CD4-positive, alpha-beta T cell treated with Interleukin-6 for 4 hours (primary cell): Measurements from ENCODE around the gene AUTS2.

Experiments used
- DNase-seq: peaks from one replicate; pipeline ENCODE4 v3.0.0-alpha.2; 2020; ENCODE audit warnings: mixed read lengths

Gene AUTS2

DNA sequence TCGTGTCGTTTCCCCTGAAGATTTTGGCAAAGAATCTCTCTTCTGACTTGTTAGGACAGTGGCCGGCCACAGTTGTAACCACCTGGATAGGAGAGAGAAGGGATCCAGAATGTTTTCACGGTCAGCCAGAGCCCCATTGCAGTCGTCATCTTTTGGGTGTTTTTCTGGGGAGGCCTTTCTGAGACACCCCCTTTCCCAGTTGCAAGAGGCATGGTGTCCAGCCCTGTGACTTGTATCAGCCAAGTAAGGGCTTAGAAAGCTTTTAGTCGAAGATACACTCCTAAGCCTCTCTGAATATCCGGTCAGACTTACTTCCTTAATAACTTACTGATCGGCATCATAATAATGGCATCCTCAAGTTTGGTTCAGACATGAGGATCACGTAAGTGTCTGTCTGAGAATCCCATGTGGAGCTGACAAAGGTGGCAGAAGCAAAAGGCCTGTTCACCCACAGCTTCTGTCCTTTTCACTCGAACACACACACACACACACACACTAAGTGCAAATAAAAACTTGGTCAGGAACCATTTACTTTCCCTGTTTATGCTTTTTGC lies 1098.0 kb downstream of the AUTS2 start:
- DNase-seq = no peak

DNA sequence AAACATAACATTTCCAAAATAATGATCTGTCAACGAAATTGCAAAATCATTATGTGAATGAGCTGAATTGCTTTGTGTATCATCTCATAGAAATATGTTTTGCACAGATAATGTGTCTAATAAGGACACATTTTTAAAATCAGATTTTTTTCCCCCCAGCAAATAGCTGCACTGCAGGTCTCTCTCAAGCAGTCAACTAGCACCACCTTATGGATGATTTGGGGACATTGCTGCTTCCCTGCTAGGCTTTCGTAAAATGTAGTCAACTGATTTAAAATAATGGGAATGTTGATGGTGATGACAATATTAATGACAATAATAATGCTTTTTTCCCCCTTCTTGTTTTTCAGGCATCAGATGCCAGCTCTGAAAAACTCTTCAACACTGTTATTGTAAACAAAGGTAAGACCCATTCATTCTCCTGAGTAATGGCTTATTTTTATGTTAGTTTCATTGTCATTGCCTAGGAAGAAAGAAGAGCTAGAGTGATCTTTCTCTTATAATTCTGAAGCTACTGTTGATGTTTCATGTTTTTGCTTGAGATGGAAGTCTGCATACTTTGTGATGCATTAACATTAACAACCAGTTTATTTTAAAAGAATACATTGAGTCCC lies 1100.1 kb downstream of the AUTS2 start:
- DNase-seq = peak; percentile 35

GRCh38 chr7:70699271-70699670 lies 1101.0 kb downstream of the AUTS2 start:
- DNase-seq = no peak

GRCh38 chr7:70700055-70700940 lies 1102.0 kb downstream of the AUTS2 start:
- DNase-seq = no peak

GRCh38 chr7:70700941-70701425 lies 1102.7 kb downstream of the AUTS2 start:
- no peak for DNase-seq

- DNase-seq = no peak
Observed at GRCh38 chr7:70701477-70701876, 1103.2 kb downstream of the AUTS2 start.

DNA sequence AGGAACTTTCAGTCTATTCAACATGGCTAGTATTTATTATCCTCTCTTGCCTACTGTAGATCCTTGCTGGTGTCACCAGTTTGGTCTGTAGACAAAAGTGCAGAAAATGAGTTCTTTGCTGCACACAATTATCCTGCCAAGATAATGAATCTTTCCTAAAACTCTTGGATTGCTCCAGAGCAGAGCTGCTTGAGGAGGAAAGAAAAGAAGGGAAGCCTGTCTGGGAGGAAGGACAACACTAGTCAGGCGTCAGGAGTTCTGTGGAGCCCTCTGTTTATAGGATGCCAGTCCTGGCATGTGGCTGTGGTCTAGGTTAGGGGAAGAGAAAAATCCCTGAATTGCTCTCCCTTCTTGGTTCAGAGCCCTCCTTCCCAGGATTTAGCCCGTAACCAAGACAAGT lies 1103.7 kb downstream of the AUTS2 start:
- no peak for DNase-seq

GRCh38 chr7:70703785-70704184 lies 1105.5 kb downstream of the AUTS2 start:
- DNase-seq = no peak

DNA sequence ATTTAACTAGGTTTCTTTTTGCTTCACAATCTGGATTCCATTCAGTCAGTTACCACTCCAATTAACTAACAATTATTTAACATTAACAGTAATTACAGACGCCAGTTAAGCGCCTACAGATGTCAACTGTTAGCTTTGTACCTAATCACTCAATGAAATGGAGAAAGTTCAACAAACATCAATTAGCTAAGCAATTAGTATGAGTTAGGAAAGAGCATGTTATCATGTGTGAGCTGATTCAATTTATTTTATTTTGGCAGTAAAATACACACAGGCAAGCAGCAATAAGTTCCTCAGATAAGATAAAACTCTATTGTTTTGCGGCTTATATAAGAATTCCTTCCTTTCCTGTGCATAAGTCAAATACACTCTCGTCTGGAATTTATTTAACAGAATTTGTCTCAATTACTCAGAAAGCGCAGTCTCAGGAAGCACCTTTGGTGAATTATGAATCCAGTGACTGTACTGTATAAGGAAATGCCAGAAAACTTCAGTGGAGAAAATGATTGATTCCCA lies 1106.6 kb downstream of the AUTS2 start:
- no peak for DNase-seq

- DNase-seq = no peak
Observed at GRCh38 chr7:70706204-70706603, 1107.9 kb downstream of the AUTS2 start.

DNA sequence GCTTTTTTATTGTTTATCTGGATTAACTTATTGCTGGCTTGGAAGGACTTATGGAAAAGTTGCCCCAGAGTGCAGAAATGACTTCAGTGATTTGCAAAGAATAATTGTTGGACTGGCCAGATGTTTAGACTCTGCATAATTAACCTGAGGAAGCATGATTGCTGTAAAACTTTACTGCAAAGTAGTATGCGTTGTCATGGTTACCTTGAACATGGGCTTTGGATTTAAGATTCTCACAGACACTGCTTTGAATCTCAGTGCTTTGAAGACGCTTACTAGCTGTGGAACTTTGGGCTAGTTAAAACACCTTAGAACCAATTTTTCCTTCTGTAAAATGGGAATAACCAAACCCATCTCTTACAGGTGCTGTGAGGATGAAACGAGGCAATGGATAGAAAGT lies 1108.4 kb downstream of the AUTS2 start:
- no peak for DNase-seq

- DNase-seq = no peak
Observed at GRCh38 chr7:70707823-70708243, 1109.6 kb downstream of the AUTS2 start.

DNA sequence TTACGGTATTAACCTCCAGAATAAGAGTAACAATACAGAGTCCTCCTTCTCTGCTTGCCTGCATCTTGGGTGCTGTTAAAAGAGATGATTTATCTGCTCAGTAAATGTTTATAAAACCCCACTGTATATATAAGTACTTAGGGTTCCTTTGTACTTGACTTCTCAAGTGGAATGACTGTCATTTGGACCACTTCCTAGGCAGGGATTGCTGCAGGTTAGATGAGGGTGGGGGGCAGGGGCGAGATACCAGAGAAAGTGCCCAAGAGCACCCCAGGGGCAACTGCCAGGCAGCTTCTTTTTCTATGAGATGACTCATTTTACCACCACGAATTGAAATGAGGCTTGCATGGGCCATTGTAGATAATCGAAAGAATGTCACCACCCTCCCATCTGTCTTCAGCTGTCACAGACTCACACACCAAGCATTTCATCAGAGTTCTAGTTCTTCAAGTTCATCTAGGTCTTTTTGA lies 1111.8 kb downstream of the AUTS2 start:
- DNase-seq = no peak

GRCh38 chr7:70710651-70711050 lies 1112.4 kb downstream of the AUTS2 start:
- no peak for DNase-seq

- DNase-seq = no peak
Observed at GRCh38 chr7:70711452-70711851, 1113.2 kb downstream of the AUTS2 start.

DNA sequence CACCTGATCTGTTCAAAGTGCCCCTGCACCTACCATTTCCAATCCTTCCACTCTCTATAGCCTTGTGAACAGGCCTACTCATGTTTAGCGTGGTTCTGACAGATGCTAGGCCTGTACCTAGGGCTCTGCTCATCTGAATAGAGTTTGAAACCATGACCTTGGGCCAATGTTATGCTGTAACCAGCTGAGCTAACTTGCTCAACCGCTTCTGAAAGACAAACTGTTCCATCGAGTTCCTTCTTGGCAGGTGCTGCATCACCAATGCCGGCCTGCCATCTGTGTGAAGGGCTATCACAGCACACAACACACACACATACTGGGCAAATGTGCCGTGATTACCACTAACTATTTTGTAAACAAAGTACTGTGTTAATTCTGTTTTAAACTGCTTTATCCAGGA lies 1114.7 kb downstream of the AUTS2 start:
- DNase-seq = no peak

GRCh38 chr7:70714506-70715038 lies 1116.3 kb downstream of the AUTS2 start:
- no peak for DNase-seq

DNA sequence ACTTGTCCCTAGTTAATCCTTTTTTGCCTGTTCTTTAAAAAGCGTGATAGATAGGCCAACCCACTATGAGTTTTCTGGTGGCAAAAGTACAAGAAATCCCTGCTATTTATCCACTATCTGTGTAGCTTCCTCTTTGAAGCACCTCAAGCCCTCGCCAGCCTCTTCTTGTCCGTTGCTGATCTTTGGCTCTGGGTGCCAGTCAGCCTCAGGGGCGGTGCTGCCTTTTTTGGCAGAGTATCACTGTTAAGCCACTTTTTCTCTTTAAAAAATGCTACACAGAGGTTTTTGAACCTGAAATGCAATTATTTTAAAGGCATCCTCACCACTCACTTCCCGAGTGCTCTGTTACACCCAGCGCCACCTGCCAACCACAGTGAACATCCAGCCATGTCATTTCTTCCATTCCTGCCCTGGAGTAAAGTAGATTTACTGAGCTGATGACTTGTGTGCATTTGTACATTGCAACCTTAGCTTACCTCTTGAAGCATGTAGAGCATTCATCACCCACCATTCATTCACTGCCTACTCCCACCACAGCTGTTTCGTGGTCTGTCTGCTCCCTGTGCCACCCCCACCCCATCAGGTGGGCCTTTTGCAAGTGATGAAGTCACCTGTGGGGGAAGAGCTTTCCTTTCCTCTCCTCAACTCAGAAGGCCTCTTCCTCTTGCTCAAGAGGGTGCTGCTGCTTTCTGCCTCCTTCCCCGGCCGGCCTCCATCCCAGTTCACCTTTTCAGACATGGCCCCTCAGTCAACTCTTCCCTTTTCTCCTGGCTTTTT lies 1119.5 kb downstream of the AUTS2 start:
- DNase-seq = no peak

GRCh38 chr7:70719125-70719524 lies 1120.8 kb downstream of the AUTS2 start:
- no peak for DNase-seq

DNA sequence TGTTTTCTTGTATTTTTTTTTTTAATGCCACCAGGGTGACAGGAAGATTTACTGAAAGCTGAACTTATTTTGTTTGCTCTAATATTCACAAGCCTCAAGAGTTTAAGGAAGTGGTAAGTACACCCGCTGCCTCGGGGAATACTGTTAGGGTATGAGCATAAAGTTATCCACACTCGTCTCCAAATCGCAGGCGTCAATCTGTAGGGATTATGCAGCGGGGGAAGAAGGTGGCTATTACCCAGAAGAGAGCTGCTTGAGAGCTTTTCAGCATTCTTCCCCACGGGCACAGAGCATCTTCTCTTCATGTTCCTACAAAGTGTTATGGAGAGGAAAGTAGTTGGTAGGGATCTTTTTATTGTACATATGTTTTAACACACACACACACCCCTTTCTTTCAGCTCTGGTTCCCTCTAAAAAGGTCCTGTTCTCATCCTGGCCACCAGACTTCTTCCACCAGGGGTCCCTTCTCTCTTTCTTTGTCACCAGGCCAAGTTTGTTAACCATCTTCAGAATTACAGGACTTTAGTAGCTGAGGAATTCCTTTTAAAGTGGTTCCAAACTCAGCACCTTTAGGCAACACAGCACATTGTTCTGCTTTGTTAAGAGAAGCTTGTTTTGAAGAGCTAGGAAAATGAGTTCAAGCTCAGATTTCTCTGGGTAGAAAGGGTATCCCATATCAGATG lies 1122.1 kb downstream of the AUTS2 start:
- DNase-seq = no peak

DNA sequence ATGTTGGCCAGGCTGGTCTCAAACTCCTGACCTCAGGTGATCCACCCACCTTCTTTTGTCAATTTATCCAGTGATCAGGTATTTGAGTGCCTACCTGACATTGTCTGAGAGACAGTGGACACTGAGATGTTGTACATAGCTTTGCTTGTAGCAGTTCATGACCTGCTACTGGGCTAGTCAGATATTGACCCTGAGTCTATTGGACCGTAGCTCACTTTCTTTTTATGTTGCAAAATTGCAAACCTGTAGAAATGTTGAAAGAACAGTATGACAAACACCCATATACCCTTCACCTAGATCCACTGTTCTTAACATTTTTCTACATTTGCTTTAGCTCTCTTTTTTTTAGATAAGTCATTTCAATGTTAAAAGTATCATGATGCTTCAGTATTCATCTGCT lies 1123.2 kb downstream of the AUTS2 start:
- DNase-seq = no peak

- DNase-seq = no peak
Observed at GRCh38 chr7:70723339-70723738, 1125.1 kb downstream of the AUTS2 start.
